ENCODE measurements around the gene HLA-DQA1.
A peak's percentile ranks its signal among the peaks of the same experiment; 100 is the strongest.

HLA-DQA1 gene

GRCh38 chr6:32615885-32616532 lies 21.2 kb upstream of the HLA-DQA1 start:
- no peak overlapping the region for H3K4me3 Mint-ChIP-seq
- peaks cover 7% of the 10 kb centered on the region for H3K4me1 Mint-ChIP-seq
- H3K9me3 Mint-ChIP-seq: peaks cover 23% of the 10 kb centered on the region
- TF ChIP-seq CTCF (IDR thresholded peaks at IDR 0.05): no peak
- peaks cover 4% of the 10 kb centered on the region for H3K36me3 Mint-ChIP-seq (ENCODE audit: low read depth)
- H3K27ac Mint-ChIP-seq: no peak overlapping the region
- no peak for DNase-seq
- peaks cover 6% of the 10 kb centered on the region for H3K27me3 Mint-ChIP-seq (ENCODE audit: low read depth, poor library complexity)

- peaks cover 4% of the 10 kb centered on the region for H3K36me3 Mint-ChIP-seq (ENCODE audit: low read depth)
- no peak overlapping the region for H3K27ac Mint-ChIP-seq
- no peak overlapping the region for H3K4me3 Mint-ChIP-seq
- peaks cover 3% of the 10 kb centered on the region for H3K27me3 Mint-ChIP-seq (ENCODE audit: low read depth, poor library complexity)
- peaks cover 23% of the 10 kb centered on the region for H3K9me3 Mint-ChIP-seq
- no peak for DNase-seq
- TF ChIP-seq CTCF (IDR thresholded peaks at IDR 0.05): no peak
- peaks cover 7% of the 10 kb centered on the region for H3K4me1 Mint-ChIP-seq
Measured at GRCh38 chr6:32617751-32618150, 19.5 kb upstream of the HLA-DQA1 start.

GRCh38 chr6:32621372-32621771 lies 15.8 kb upstream of the HLA-DQA1 start:
- peaks cover 7% of the 10 kb centered on the region for H3K4me1 Mint-ChIP-seq
- no peaks in the 10 kb centered on the region for H3K27me3 Mint-ChIP-seq (ENCODE audit: low read depth, poor library complexity)
- peaks cover 22% of the 10 kb centered on the region for H3K9me3 Mint-ChIP-seq
- no peak for DNase-seq
- peaks cover 4% of the 10 kb centered on the region for H3K36me3 Mint-ChIP-seq (ENCODE audit: low read depth)
- H3K4me3 Mint-ChIP-seq: no peak overlapping the region
- TF ChIP-seq CTCF (IDR thresholded peaks at IDR 0.05): no peak
- no peak overlapping the region for H3K27ac Mint-ChIP-seq

DNA sequence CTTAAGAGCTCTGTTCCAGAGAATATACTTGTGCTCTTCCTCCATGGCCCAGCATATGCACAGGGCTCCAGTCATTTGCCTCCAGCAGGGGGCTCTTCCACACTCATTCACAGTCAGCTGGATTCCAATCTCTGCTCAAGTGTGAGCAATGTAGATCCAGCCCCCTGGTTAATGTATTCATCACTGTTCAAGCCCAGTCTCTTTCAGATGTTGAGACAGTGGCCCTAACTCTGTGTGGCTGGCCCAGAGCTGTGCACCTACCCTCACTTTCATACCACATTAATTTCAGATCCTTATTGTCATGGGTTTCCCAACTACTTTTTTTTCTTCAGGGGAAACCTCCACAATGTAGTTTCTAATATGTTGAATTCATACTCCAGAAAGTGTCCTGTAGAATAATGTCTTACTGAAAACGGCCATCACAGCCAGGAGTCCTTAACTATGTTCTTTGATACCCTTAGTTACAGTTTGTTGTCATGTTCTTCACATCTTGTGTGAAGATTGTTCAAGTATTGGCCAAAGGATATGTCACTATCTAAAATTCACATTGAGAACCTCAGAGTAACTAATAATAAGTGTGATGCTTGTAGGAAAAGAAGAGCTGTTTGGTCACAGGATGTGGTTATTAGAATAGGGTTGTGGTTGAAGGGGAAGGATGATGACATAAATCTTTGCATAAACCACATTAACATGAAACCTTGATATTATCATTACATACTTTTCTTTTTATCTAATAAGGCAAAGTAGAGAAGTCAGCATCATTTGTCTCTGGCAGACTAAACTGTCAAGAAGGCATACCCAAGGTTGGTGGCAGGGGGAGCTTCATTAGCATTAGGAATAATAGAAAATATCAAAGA lies 14.4 kb upstream of the HLA-DQA1 start:
- TF ChIP-seq CTCF (IDR thresholded peaks at IDR 0.05): peak; percentile 63
- H3K36me3 Mint-ChIP-seq (ENCODE audit: low read depth): peaks cover 4% of the 10 kb centered on the region

DNA sequence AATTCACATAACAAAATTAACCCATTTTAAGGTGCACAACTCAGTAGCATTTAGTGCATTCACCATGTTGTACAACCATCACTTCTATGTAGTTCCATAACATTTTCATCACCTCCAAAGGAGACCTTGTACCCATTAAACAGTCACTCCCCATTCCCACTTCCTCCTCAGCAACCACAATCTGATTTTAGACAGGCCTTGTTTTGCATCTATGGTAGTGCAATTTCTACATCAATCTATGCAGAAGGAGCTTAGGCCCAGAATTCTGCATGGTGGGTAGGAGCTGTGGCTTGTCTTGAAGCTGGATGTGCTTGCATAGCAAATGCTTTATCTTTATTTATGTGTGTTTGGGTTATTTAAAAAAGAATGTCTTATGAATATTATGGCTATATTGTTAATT lies 13.5 kb upstream of the HLA-DQA1 start:
- Mint-ChIP-seq H3K4me3 (no peak overlapping the region), H3K36me3 (ENCODE audit: low read depth) (no peaks in the 10 kb centered on the region), H3K27me3 (ENCODE audit: low read depth, poor library complexity) (no peaks in the 10 kb centered on the region), H3K9me3 (peaks cover 2% of the 10 kb centered on the region), H3K4me1 (no peaks in the 10 kb centered on the region), H3K27ac (no peak overlapping the region)
- no peak for TF ChIP-seq CTCF (IDR thresholded peaks at IDR 0.05)
- no peak for DNase-seq

More for the DNA sequence above, 14.4 kb upstream of the HLA-DQA1 start:
- H3K4me3 Mint-ChIP-seq: no peak overlapping the region
- H3K27ac Mint-ChIP-seq: no peak overlapping the region
- no peaks in the 10 kb centered on the region for H3K27me3 Mint-ChIP-seq (ENCODE audit: low read depth, poor library complexity)
- H3K4me1 Mint-ChIP-seq: no peaks in the 10 kb centered on the region
- H3K9me3 Mint-ChIP-seq: peaks cover 11% of the 10 kb centered on the region
- peak; percentile 35 for DNase-seq

All from nephron progenitor cell (in vitro differentiated cells).